ENCODE results near the gene DNMT3B.

Gene DNMT3B

GRCh38 chr20:32823737-32824588 is 61.8 kb downstream of the DNMT3B start:
- DNase-seq (ENCODE audit: low read depth in 2 of 2): no peak

- no peak for DNase-seq (ENCODE audit: low read depth in 2 of 2)
Measured at GRCh38 chr20:32828029-32828680, 66.0 kb downstream of the DNMT3B start.

- DNase-seq (ENCODE audit: low read depth in 2 of 2): no peak
Measured at GRCh38 chr20:32829311-32830005, 67.3 kb downstream of the DNMT3B start.

- no peak for DNase-seq (ENCODE audit: low read depth in 2 of 2)
Measured at GRCh38 chr20:32830437-32830836, 68.3 kb downstream of the DNMT3B start.

GRCh38 chr20:32831982-32832381 is 69.8 kb downstream of the DNMT3B start:
- no peak for DNase-seq (ENCODE audit: low read depth in 2 of 2)

- no peak for DNase-seq (ENCODE audit: low read depth in 2 of 2)
Measured at GRCh38 chr20:32832664-32833063, 70.5 kb downstream of the DNMT3B start.

GRCh38 chr20:32834972-32835371 is 72.8 kb downstream of the DNMT3B start:
- DNase-seq (ENCODE audit: low read depth in 2 of 2): no peak

GRCh38 chr20:32837157-32837556 is 75.0 kb downstream of the DNMT3B start:
- DNase-seq (ENCODE audit: low read depth in 2 of 2): no peak

GRCh38 chr20:32839227-32839981 is 77.2 kb downstream of the DNMT3B start:
- DNase-seq (ENCODE audit: low read depth in 2 of 2): no peak

GRCh38 chr20:32839982-32840285 is 77.7 kb downstream of the DNMT3B start:
- DNase-seq (ENCODE audit: low read depth in 2 of 2): no peak

GRCh38 chr20:32841174-32841573 is 79.0 kb downstream of the DNMT3B start:
- no peak for DNase-seq (ENCODE audit: low read depth in 2 of 2)

GRCh38 chr20:32841632-32842031 is 79.4 kb downstream of the DNMT3B start:
- DNase-seq (ENCODE audit: low read depth in 2 of 2): no peak

GRCh38 chr20:32842688-32843524 is 80.7 kb downstream of the DNMT3B start:
- no peak for DNase-seq (ENCODE audit: low read depth in 2 of 2)

GRCh38 chr20:32845786-32846185 is 83.6 kb downstream of the DNMT3B start:
- no peak for DNase-seq (ENCODE audit: low read depth in 2 of 2)

GRCh38 chr20:32846852-32847251 is 84.7 kb downstream of the DNMT3B start:
- no peak for DNase-seq (ENCODE audit: low read depth in 2 of 2)

GRCh38 chr20:32847964-32848363 is 85.8 kb downstream of the DNMT3B start:
- no peak for DNase-seq (ENCODE audit: low read depth in 2 of 2)

- DNase-seq (ENCODE audit: low read depth in 2 of 2): no peak
Measured at GRCh38 chr20:32848846-32849245, 86.7 kb downstream of the DNMT3B start.

GRCh38 chr20:32849577-32849976 is 87.4 kb downstream of the DNMT3B start:
- no peak for DNase-seq (ENCODE audit: low read depth in 2 of 2)

- no peak for DNase-seq (ENCODE audit: low read depth in 2 of 2)
Measured at GRCh38 chr20:32855387-32855786, 93.2 kb downstream of the DNMT3B start.

GRCh38 chr20:32858189-32858588 is 96.0 kb downstream of the DNMT3B start:
- DNase-seq (ENCODE audit: low read depth in 2 of 2): no peak
